T47D (cell line): Measurements from ENCODE around the gene TNFRSF11A.

Experiments used
- DNase-seq, 2 experiments: peaks; one replicate each; pipeline versions ENCODE4 v3.0.0 to v3.0.0-alpha.2; 2011 to 2012; ENCODE audit warnings: low read depth in 1 of 2, low spot score in 1 of 2
- JUND ChIP-seq: IDR thresholded peaks from 2 replicates; pipeline ENCODE4 v1.6.1; 2012; ENCODE audit warnings: low read depth
- in situ Hi-C: cut with HindIII; loops from 2 replicates; pipeline ENCODE4 v1.10.0; 2016; ENCODE audit warnings: low sequenced_read_pairs, low pct_unique_long_range_greater_than_20kb

Gene TNFRSF11A

GRCh38 chr18:62300359-62300963, 24.6 kb upstream of the TNFRSF11A start:
- no peak for DNase-seq
- in situ Hi-C loops: no loop called here
- TF ChIP-seq JUND: no peak

- in situ Hi-C loops: no loop called here
- no peak for DNase-seq
- TF ChIP-seq JUND: no peak
These were observed 23.8 kb upstream of the TNFRSF11A start for GRCh38 chr18:62301322-62301721.

- in situ Hi-C loops: no loop called here
- no peak for TF ChIP-seq JUND
- no peak for DNase-seq
These were observed 12.3 kb upstream of the TNFRSF11A start for GRCh38 chr18:62312851-62313250.

GRCh38 chr18:62318228-62319180, 6.6 kb upstream of the TNFRSF11A start:
- in situ Hi-C loops: no loop called here
- DNase-seq: no peak
- TF ChIP-seq JUND: no peak

GRCh38 chr18:62321201-62321600, 3.9 kb upstream of the TNFRSF11A start:
- DNase-seq: no peak
- TF ChIP-seq JUND: no peak
- in situ Hi-C loops: no loop called here

GRCh38 chr18:62323483-62324180, 1.5 kb upstream of the TNFRSF11A start:
- in situ Hi-C loops: no loop called here

GRCh38 chr18:62324181-62324828, 805 bp upstream of the TNFRSF11A start:
- no peak for TF ChIP-seq JUND
- no peak for DNase-seq
- in situ Hi-C loops: no loop called here

More at GRCh38 chr18:62323483-62324180, 1.5 kb upstream of the TNFRSF11A start:
- DNase-seq: no peak
- no peak for TF ChIP-seq JUND

- no peak for TF ChIP-seq JUND
- in situ Hi-C loops: no loop called here
- peak; percentile 17 to 51 for DNase-seq
These were observed 916 bp downstream of the TNFRSF11A start for GRCh38 chr18:62325806-62326645.

GRCh38 chr18:62326646-62327348, 1.7 kb downstream of the TNFRSF11A start:
- no peak for TF ChIP-seq JUND
- no peak for DNase-seq
- in situ Hi-C loops: no loop called here

- DNase-seq: no peak
- TF ChIP-seq JUND: no peak
- in situ Hi-C loops: no loop called here
These were observed 2.9 kb downstream of the TNFRSF11A start for GRCh38 chr18:62327977-62328376.
